ENCODE measurements around the gene OR2A5. TPM values are rescaled to one million over a fixed set of nuclear protein-coding genes. Genes with fewer than 3 reads are reported as not detected.

Gene OR2A5
- total RNA-seq, 2 experiments from 2014 or later, result not detected

- H3K27me3 Mint-ChIP-seq, result no peaks in the 10 kb centered on the region
- no peak overlapping the region for H3K4me3 Mint-ChIP-seq
- ATAC-seq (ENCODE audit: poor library complexity) (no peak), DNase-seq (no peak)
- TF ChIP-seq, protein P1, sequence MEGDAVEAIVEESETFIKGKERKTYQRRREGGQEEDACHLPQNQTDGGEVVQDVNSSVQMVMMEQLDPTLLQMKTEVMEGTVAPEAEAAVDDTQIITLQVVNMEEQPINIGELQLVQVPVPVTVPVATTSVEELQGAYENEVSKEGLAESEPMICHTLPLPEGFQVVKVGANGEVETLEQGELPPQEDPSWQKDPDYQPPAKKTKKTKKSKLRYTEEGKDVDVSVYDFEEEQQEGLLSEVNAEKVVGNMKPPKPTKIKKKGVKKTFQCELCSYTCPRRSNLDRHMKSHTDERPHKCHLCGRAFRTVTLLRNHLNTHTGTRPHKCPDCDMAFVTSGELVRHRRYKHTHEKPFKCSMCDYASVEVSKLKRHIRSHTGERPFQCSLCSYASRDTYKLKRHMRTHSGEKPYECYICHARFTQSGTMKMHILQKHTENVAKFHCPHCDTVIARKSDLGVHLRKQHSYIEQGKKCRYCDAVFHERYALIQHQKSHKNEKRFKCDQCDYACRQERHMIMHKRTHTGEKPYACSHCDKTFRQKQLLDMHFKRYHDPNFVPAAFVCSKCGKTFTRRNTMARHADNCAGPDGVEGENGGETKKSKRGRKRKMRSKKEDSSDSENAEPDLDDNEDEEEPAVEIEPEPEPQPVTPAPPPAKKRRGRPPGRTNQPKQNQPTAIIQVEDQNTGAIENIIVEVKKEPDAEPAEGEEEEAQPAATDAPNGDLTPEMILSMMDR (IDR thresholded peaks at IDR 0.05), result no peak
- Histone ChIP-seq H3K9me3 (ENCODE audit: control insufficient read depth in 1 of 2, insufficient read depth in 1 of 2, low read length in 2 of 2) (no peaks in the 10 kb centered on the region), H3K27ac (ENCODE audit: low read depth in 1 of 2, low read length in 2 of 2) (no peak overlapping the region), H3K27me3 (ENCODE audit: control insufficient read depth in 1 of 2, insufficient read depth in 2 of 2, low read length in 2 of 2) (peaks cover 0 to 4% of the 10 kb centered on the region in 2 experiments), H3K4me1 (ENCODE audit: insufficient read depth, low read length) (no peaks in the 10 kb centered on the region), H3K36me3 (ENCODE audit: insufficient read depth, low read length) (no peaks in the 10 kb centered on the region), H3K4me3 (ENCODE audit: low read length) (no peak overlapping the region)
- ChIA-PET POLR2A (no interaction called here), CTCF (interaction anchor here (1.3 kb wide), 1 partner anchor 8 kb away, joined by 3 read pairs; no protein-coding TSS in a partner anchor)
- no peaks in the 10 kb centered on the region for H3K4me1 Mint-ChIP-seq (ENCODE audit: low read depth)
- intact Hi-C loops (cut with DNase I, micrococcal nuclease), result no loop called here
- H3K9me3 Mint-ChIP-seq, result no peaks in the 10 kb centered on the region
- no peaks in the 10 kb centered on the region for H3K36me3 Mint-ChIP-seq (ENCODE audit: low read depth)
- H3K27ac Mint-ChIP-seq, result no peak overlapping the region
These were observed 26.6 kb upstream of the OR2A5 start for GRCh38 chr7:144022169-144022568.

DNA sequence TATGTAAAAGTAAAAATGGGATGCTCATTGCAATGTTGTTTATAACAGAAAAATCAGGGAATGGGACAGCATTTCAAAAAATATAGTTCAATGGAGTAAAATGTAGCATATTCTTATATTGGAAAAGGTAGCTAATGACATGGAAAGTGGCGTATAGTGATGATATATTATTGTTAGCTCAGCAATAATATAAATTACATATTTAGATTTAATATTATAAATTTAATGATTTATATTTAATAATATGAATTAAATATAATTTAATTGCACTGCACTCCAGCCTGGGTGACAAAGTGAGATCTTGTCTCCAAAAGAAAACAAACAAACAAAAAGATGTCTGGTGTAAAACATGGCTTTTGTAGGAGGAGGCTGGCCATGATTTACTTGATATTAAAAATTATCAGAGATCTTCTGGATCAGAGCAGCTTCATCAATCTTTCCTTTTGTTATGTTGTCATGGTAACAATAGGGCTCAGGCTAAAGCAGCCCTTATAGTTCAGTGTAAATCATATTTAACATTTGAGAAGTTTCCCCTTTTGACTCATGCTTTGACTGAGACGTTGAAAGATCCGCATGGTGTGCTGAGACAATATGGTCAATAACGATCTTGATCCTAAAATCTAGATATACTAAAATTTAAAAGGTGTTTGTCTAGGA lies 25.4 kb upstream of the OR2A5 start:
- ATAC-seq (ENCODE audit: poor library complexity) (no peak), DNase-seq (no peak)
- H3K36me3 ChIP-seq (ENCODE audit: insufficient read depth, low read length), result no peaks in the 10 kb centered on the region
- H3K36me3 Mint-ChIP-seq (ENCODE audit: low read depth), result no peaks in the 10 kb centered on the region
- ChIA-PET CTCF (no interaction called here), POLR2A (no interaction called here)
- H3K4me3 Mint-ChIP-seq, result no peak overlapping the region
- H3K27me3 ChIP-seq (ENCODE audit: control insufficient read depth in 1 of 2, insufficient read depth in 2 of 2, low read length in 2 of 2), result peaks cover 0 to 4% of the 10 kb centered on the region in 2 experiments
- H3K27ac ChIP-seq (ENCODE audit: low read depth in 1 of 2, low read length in 2 of 2), result no peak overlapping the region
- no peak overlapping the region for H3K27ac Mint-ChIP-seq
- H3K4me1 Mint-ChIP-seq (ENCODE audit: low read depth), result no peaks in the 10 kb centered on the region
- no peaks in the 10 kb centered on the region for H3K27me3 Mint-ChIP-seq
- TF ChIP-seq, protein P1 (IDR thresholded peaks at IDR 0.05), result no peak
- H3K9me3 ChIP-seq (ENCODE audit: control insufficient read depth in 1 of 2, insufficient read depth in 1 of 2, low read length in 2 of 2), result no peaks in the 10 kb centered on the region
- intact Hi-C loops (cut with DNase I, micrococcal nuclease), result no loop called here
- no peaks in the 10 kb centered on the region for H3K9me3 Mint-ChIP-seq
- H3K4me1 ChIP-seq (ENCODE audit: insufficient read depth, low read length), result no peaks in the 10 kb centered on the region
- no peak overlapping the region for H3K4me3 ChIP-seq (ENCODE audit: low read length)

- no peaks in the 10 kb centered on the region for H3K4me1 ChIP-seq (ENCODE audit: insufficient read depth, low read length)
- Mint-ChIP-seq H3K36me3 (ENCODE audit: low read depth) (no peaks in the 10 kb centered on the region), H3K27ac (no peak overlapping the region), H3K4me1 (ENCODE audit: low read depth) (no peaks in the 10 kb centered on the region), H3K4me3 (no peak overlapping the region), H3K27me3 (no peaks in the 10 kb centered on the region), H3K9me3 (no peaks in the 10 kb centered on the region)
- H3K27me3 ChIP-seq (ENCODE audit: control insufficient read depth in 1 of 2, insufficient read depth in 2 of 2, low read length in 2 of 2), result peaks cover 0 to 4% of the 10 kb centered on the region in 2 experiments
- POLR2A ChIA-PET, result no interaction called here
- CTCF ChIA-PET, result no interaction called here
- TF ChIP-seq, protein P1 (IDR thresholded peaks at IDR 0.05), result no peak
- no peak overlapping the region for H3K4me3 ChIP-seq (ENCODE audit: low read length)
- no peak overlapping the region for H3K27ac ChIP-seq (ENCODE audit: low read depth in 1 of 2, low read length in 2 of 2)
- H3K9me3 ChIP-seq (ENCODE audit: control insufficient read depth in 1 of 2, insufficient read depth in 1 of 2, low read length in 2 of 2), result no peaks in the 10 kb centered on the region
- DNase-seq (no peak), ATAC-seq (ENCODE audit: poor library complexity) (no peak)
- H3K36me3 ChIP-seq (ENCODE audit: insufficient read depth, low read length), result no peaks in the 10 kb centered on the region
- intact Hi-C loops (cut with DNase I, micrococcal nuclease), result no loop called here
These were observed 24.5 kb upstream of the OR2A5 start for GRCh38 chr7:144024213-144024612.
